HEK293 (cell line): ENCODE data around the gene INPP1.

ENCODE experiments used
- CTCF ChIA-PET: fragments of 350-600 bp; formaldehyde crosslinking; extraction: SDS; loops from one replicate; lab custom pipeline; 2021; ENCODE audit warnings: antibody characterized with exemption; lab: Yijun Ruan, JAX
- POLR2A ChIA-PET: fragments of 300-600 bp; formaldehyde crosslinking; extraction: SDS; loops from one replicate; lab custom pipeline; 2020; ENCODE audit warnings: antibody characterized with exemption, inconsistent platforms; lab: Yijun Ruan, JAX
- H3K27ac ChIP-seq: fragments of 200-500 bp; sonication (Bioruptor generic); 2 replicates; pipeline ENCODE4 v1.5.1; 2014; ENCODE audit warnings: low read depth, low read length, control low read depth, inconsistent platforms; ENCODE audit errors: extremely low read depth
- H3K36me3 ChIP-seq, 2 experiments: fragments of 200-500 bp in 1 of 2; sonication (Bioruptor generic) in 1 of 2; 1 replicate in 1 of 2; 2 replicates in 1 of 2; pipeline ENCODE4 v1.5.1; 2014 to 2017; ENCODE audit warnings: inconsistent platforms in 2 of 2, low read length in 2 of 2; ENCODE audit not compliant: control insufficient read depth in 2 of 2, insufficient read depth in 1 of 2
- H3K4me1 ChIP-seq: fragments of 200-500 bp; sonication (Bioruptor generic); 2 replicates; pipeline ENCODE4 v1.5.1; 2014; ENCODE audit warnings: mild to moderate bottlenecking, low read length, inconsistent platforms; ENCODE audit not compliant: control insufficient read depth, insufficient read depth
- H3K4me3 ChIP-seq: 2 replicates; pipeline ENCODE4 v1.5.1; 2011; ENCODE audit warnings: low read depth, mild to moderate bottlenecking, control low read depth, low read length, moderate library complexity
- H3K9me3 ChIP-seq: fragments of 200-500 bp; sonication (Bioruptor generic); 2 replicates; pipeline ENCODE4 v1.5.1; 2014; ENCODE audit warnings: low read depth, low read length, inconsistent platforms; ENCODE audit not compliant: control insufficient read depth, insufficient read depth
- GLIS1 ChIP-seq: fragments of 450-650 bp; formaldehyde crosslinking; IDR thresholded peaks from 2 replicates; pipeline ENCODE4 v1.5.1; 2016; ENCODE audit warnings: missing biosample characterization, missing genetic modification characterization
- IKZF3 ChIP-seq: fragments of 450-650 bp; IDR thresholded peaks from 2 replicates; pipeline ENCODE4 v1.5.0; 2018; ENCODE audit warnings: missing biosample characterization, mild to moderate bottlenecking, missing genetic modification characterization, moderate library complexity
- KLF1 ChIP-seq: fragments of 450-650 bp; formaldehyde crosslinking; IDR thresholded peaks from 2 replicates; pipeline ENCODE4 v1.5.1; 2016; ENCODE audit warnings: missing biosample characterization, missing genetic modification characterization
- SP2 ChIP-seq: fragments of 450-650 bp; formaldehyde crosslinking; IDR thresholded peaks from 2 replicates; pipeline ENCODE4 v1.5.1; 2016; ENCODE audit warnings: missing biosample characterization, missing genetic modification characterization
- SP3 ChIP-seq: fragments of 450-650 bp; formaldehyde crosslinking; IDR thresholded peaks from 2 replicates; pipeline ENCODE4 v1.5.1; 2016; ENCODE audit warnings: missing biosample characterization, missing genetic modification characterization
- SP7 ChIP-seq: fragments of 450-650 bp; formaldehyde crosslinking; IDR thresholded peaks from 2 replicates; pipeline ENCODE4 v1.5.1; 2016; ENCODE audit warnings: missing biosample characterization, missing genetic modification characterization
- ZFHX2 ChIP-seq: fragments of 450-650 bp; formaldehyde crosslinking; conservative IDR thresholded peaks from 2 replicates; pipeline ENCODE4 v1.5.1; 2016; ENCODE audit warnings: missing biosample characterization, missing genetic modification characterization
- ZFP3 ChIP-seq: fragments of 450-650 bp; formaldehyde crosslinking; IDR thresholded peaks from 2 replicates; pipeline ENCODE4 v1.5.1; 2016; ENCODE audit warnings: low read depth, missing biosample characterization, missing genetic modification characterization
- ZFP41 ChIP-seq: fragments of 450-650 bp; formaldehyde crosslinking; IDR thresholded peaks from 2 replicates; pipeline ENCODE4 v1.5.1; 2016; ENCODE audit warnings: missing biosample characterization, missing genetic modification characterization, borderline replicate concordance
- ZFP69B ChIP-seq: fragments of 450-650 bp; formaldehyde crosslinking; IDR thresholded peaks from 2 replicates; pipeline ENCODE4 v1.5.1; 2016; ENCODE audit warnings: missing biosample characterization, missing genetic modification characterization
- ZIC2 ChIP-seq: fragments of 450-650 bp; formaldehyde crosslinking; IDR thresholded peaks from 2 replicates; pipeline ENCODE4 v1.5.1; 2016; ENCODE audit warnings: missing biosample characterization, missing genetic modification characterization
- ZNF223 ChIP-seq: fragments of 450-650 bp; formaldehyde crosslinking; IDR thresholded peaks from 2 replicates; pipeline ENCODE4 v1.5.1; 2016; ENCODE audit warnings: missing biosample characterization, missing genetic modification characterization
- ZNF23 ChIP-seq: fragments of 450-650 bp; formaldehyde crosslinking; IDR thresholded peaks from 2 replicates; pipeline ENCODE4 v1.5.1; 2016; ENCODE audit warnings: missing biosample characterization, missing genetic modification characterization, borderline replicate concordance
- ZNF24 ChIP-seq: fragments of 450-650 bp; formaldehyde crosslinking; IDR thresholded peaks from 2 replicates; pipeline ENCODE4 v1.5.1; 2016; ENCODE audit warnings: missing biosample characterization, missing genetic modification characterization
- ZNF335 ChIP-seq: fragments of 450-650 bp; formaldehyde crosslinking; conservative IDR thresholded peaks from 2 replicates; pipeline ENCODE4 v1.5.1; 2016; ENCODE audit warnings: missing biosample characterization, missing genetic modification characterization
- ZNF341 ChIP-seq: fragments of 450-650 bp; formaldehyde crosslinking; IDR thresholded peaks from 2 replicates; pipeline ENCODE4; 2016; ENCODE audit warnings: low read depth, missing biosample characterization, missing genetic modification characterization
- ZNF404 ChIP-seq: fragments of 450-650 bp; formaldehyde crosslinking; IDR thresholded peaks from 2 replicates; pipeline ENCODE4 v1.5.1; 2017; ENCODE audit warnings: missing biosample characterization, missing genetic modification characterization
- ZNF426 ChIP-seq: fragments of 450-650 bp; formaldehyde crosslinking; IDR thresholded peaks from 2 replicates; pipeline ENCODE4 v1.5.1; 2017; ENCODE audit warnings: missing biosample characterization, missing genetic modification characterization, mild to moderate bottlenecking, inconsistent platforms, moderate library complexity
- ZNF48 ChIP-seq: fragments of 450-650 bp; formaldehyde crosslinking; IDR thresholded peaks from 2 replicates; pipeline ENCODE4 v1.5.1; 2016; ENCODE audit warnings: missing biosample characterization, missing genetic modification characterization
- ZNF561 ChIP-seq: fragments of 450-650 bp; IDR thresholded peaks from 2 replicates; pipeline ENCODE4 v1.5.1; 2018; ENCODE audit warnings: missing biosample characterization, missing genetic modification characterization, borderline replicate concordance
- ZNF837 ChIP-seq: fragments of 450-650 bp; formaldehyde crosslinking; IDR thresholded peaks from 2 replicates; pipeline ENCODE4 v1.5.1; 2016; ENCODE audit warnings: missing biosample characterization, missing genetic modification characterization
- ZSCAN23 ChIP-seq: fragments of 450-650 bp; formaldehyde crosslinking; IDR thresholded peaks from 2 replicates; pipeline ENCODE4 v1.5.1; 2016; ENCODE audit warnings: missing biosample characterization, missing genetic modification characterization
- TF ChIP-seq, protein P1 (sequence below): fragments of 450-650 bp; formaldehyde crosslinking; IDR thresholded peaks from 2 replicates; pipeline ENCODE4; 2016; ENCODE audit warnings: missing biosample characterization, missing genetic modification characterization
- TF ChIP-seq, protein P2 (sequence below): fragments of 450-650 bp; formaldehyde crosslinking; IDR thresholded peaks from 2 replicates; pipeline ENCODE4 v1.5.1; 2016; ENCODE audit warnings: missing biosample characterization, missing genetic modification characterization
- TF ChIP-seq, protein P3 (sequence below): fragments of 450-650 bp; formaldehyde crosslinking; IDR thresholded peaks from 2 replicates; pipeline ENCODE4 v1.5.0; 2017; ENCODE audit warnings: missing biosample characterization, missing genetic modification characterization, borderline replicate concordance
- TF ChIP-seq, protein P4 (sequence below): fragments of 450-650 bp; formaldehyde crosslinking; IDR thresholded peaks from 2 replicates; pipeline ENCODE4 v1.5.1; 2016; ENCODE audit warnings: missing biosample characterization, missing genetic modification characterization

The INPP1 gene

DNA sequence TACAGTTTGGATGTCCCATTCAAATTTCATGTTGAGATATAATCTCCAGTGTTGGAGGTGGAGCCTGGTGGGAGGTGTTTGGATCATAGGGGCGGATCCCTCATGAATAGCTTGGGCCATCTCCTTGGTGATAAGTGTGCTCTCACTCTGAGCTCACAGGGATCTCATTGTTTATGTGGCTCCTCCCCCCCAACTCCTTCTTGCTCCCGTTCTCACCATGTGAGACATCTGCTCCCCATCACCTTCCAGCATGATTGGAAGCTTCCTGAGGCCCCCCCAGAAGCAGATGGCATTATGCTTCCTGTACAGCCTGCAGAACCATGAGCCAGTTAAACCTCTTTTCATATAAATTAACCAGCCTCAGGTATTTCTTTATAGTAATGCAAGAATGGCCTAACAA is 3.0 kb upstream of the INPP1 start (continued):
- 0 out of 2 replicates have a peak, but pooled peaks have one; percentile 9 for TF ChIP-seq ZNF561

DNA sequence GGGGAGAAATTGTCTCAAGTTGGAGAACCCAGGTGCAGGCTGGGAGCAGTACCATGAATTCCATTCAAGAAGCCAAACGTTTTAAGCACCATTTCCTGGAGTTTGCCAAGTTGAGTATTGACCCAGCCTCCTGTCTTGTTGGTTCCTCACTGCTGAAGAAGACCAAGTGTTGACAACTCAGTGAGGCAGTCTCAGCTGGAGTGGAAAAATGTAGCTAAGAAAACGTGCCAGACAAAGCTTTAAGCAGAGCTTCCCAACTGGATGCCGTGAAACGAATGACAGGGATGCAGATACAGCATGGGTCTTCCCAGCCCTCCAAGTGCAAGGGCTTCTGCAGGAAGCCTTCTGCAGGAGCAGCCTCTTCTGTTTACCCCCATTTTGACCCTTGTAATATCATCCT is 778 bp upstream of the INPP1 start:
- Histone ChIP-seq H3K4me1 (0 out of 2 replicates have a peak, but pooled peaks cover 6% of the 10 kb centered on the region), H3K36me3 (peaks cover 0 to 6% of the 10 kb centered on the region in 2 experiments; a peak in 1 of 3 replicates), H3K9me3 (no peaks in the 10 kb centered on the region), H3K4me3 (no peak overlapping the region), H3K27ac (no peak overlapping the region)
- CTCF ChIA-PET = interaction anchor here (0.5 kb wide), 2 partner anchors 12 to 460 kb away, joined by 3 read pairs; no protein-coding TSS in a partner anchor
- TF ChIP-seq ZNF404 (no peak), ZNF837 (tag by site-specific recombination) (no peak), ZIC2 (tag by site-specific recombination) (peak; percentile 27; the same call in 1 of the 2 replicates), IKZF3 (no peak), ZNF23 (tag by site-specific recombination) (no peak), ZFP3 (tag by site-specific recombination) (no peak), ZSCAN23 (tag by site-specific recombination) (no peak), ZNF24 (tag by site-specific recombination) (no peak), GLIS1 (tag by site-specific recombination) (peak; percentile 58), ZNF223 (tag by site-specific recombination) (no peak), ZNF426 (tag by site-specific recombination) (no peak)
- TF ChIP-seq, protein P1, sequence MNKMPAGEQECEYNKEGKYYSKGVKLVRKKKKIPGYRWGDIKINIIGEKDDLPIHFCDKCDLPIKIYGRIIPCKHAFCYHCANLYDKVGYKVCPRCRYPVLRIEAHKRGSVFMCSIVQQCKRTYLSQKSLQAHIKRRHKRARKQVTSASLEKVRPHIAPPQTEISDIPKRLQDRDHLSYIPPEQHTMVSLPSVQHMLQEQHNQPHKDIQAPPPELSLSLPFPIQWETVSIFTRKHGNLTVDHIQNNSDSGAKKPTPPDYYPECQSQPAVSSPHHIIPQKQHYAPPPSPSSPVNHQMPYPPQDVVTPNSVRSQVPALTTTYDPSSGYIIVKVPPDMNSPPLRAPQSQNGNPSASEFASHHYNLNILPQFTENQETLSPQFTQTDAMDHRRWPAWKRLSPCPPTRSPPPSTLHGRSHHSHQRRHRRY (tag by site-specific recombination) = no peak
- TF ChIP-seq, protein P2, sequence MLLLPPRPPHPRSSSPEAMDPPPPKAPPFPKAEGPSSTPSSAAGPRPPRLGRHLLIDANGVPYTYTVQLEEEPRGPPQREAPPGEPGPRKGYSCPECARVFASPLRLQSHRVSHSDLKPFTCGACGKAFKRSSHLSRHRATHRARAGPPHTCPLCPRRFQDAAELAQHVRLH (tag by site-specific recombination) = no peak
- TF ChIP-seq, protein P3, sequence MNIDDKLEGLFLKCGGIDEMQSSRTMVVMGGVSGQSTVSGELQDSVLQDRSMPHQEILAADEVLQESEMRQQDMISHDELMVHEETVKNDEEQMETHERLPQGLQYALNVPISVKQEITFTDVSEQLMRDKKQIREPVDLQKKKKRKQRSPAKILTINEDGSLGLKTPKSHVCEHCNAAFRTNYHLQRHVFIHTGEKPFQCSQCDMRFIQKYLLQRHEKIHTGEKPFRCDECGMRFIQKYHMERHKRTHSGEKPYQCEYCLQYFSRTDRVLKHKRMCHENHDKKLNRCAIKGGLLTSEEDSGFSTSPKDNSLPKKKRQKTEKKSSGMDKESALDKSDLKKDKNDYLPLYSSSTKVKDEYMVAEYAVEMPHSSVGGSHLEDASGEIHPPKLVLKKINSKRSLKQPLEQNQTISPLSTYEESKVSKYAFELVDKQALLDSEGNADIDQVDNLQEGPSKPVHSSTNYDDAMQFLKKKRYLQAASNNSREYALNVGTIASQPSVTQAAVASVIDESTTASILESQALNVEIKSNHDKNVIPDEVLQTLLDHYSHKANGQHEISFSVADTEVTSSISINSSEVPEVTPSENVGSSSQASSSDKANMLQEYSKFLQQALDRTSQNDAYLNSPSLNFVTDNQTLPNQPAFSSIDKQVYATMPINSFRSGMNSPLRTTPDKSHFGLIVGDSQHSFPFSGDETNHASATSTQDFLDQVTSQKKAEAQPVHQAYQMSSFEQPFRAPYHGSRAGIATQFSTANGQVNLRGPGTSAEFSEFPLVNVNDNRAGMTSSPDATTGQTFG = no peak
- POLR2A ChIA-PET = interaction anchor here (0.5 to 1.9 kb wide), 2 partner anchors 12 to 23 kb away, joined by 4 to 11 read pairs; partner anchors contain the start of gene HIBCH

DNA sequence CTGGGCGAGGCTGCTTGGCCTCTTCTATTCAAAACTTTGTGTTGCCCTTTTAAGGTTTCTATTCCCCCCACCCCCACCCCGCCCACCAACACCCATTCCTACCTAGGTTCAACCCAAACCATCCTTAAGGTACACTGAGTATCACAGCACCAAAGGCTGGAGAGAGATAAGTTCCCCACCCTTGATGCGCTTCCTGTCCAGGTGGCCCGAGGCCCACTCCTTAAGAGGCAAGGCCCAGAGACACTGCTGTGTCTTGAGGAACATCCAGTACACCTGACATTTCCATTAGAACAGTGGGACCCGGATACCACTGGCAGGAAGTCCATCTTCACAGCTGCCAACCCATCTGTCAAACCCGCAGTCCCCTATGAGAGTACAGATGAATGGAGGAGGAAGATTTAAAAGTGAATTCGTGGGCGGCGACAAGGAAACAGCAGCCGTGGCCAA is 277 bp upstream of the INPP1 start:
- Histone ChIP-seq H3K27ac (peak overlapping the region; percentile 89), H3K36me3 (peaks cover 0 to 6% of the 10 kb centered on the region in 2 experiments; a peak in 1 of 3 replicates), H3K4me3 (peak overlapping the region; percentile 60), H3K9me3 (no peaks in the 10 kb centered on the region), H3K4me1 (0 out of 2 replicates have a peak, but pooled peaks cover 6% of the 10 kb centered on the region)
- CTCF ChIA-PET = interaction anchor here (0.5 kb wide), 2 partner anchors 11 to 461 kb away, joined by 3 read pairs; no protein-coding TSS in a partner anchor
- POLR2A ChIA-PET = interaction anchor here (1.9 kb wide), 1 partner anchor 24 kb away, joined by 11 read pairs; the partner anchor contains the start of gene HIBCH
- TF ChIP-seq ZNF48 (tag by site-specific recombination) = no peak
- TF ChIP-seq ZFP41 (tag by site-specific recombination) = no peak
- TF ChIP-seq SP7 (tag by site-specific recombination) = no peak
- 0 out of 2 replicates have a peak, but pooled peaks have one; percentile 50 for TF ChIP-seq ZNF335 (tag by site-specific recombination)
- TF ChIP-seq, protein P4, sequence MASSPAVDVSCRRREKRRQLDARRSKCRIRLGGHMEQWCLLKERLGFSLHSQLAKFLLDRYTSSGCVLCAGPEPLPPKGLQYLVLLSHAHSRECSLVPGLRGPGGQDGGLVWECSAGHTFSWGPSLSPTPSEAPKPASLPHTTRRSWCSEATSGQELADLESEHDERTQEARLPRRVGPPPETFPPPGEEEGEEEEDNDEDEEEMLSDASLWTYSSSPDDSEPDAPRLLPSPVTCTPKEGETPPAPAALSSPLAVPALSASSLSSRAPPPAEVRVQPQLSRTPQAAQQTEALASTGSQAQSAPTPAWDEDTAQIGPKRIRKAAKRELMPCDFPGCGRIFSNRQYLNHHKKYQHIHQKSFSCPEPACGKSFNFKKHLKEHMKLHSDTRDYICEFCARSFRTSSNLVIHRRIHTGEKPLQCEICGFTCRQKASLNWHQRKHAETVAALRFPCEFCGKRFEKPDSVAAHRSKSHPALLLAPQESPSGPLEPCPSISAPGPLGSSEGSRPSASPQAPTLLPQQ (tag by site-specific recombination) = peak; percentile 89
- TF ChIP-seq SP2 (tag by site-specific recombination) = peak; percentile 32; the same call in 1 of the 2 replicates
- peak; percentile 38 for TF ChIP-seq ZFHX2
- TF ChIP-seq ZNF341 = peak; percentile 52
- peak; percentile 82 for TF ChIP-seq ZFP69B (tag by site-specific recombination)
- peak; percentile 39; the same call in 1 of the 2 replicates for TF ChIP-seq SP3 (tag by site-specific recombination)
- TF ChIP-seq KLF1 (tag by site-specific recombination) = peak; percentile 13; the same call in 1 of the 2 replicates
